ENCODE measurements around the gene TM4SF5.

TM4SF5 gene

GRCh38 chr17:4788159-4788806, 16.6 kb downstream of the TM4SF5 start:
- DNase-seq (ENCODE audit: insufficient read length, low spot score) (no peak), FAIRE-seq (no peak)

- no peak for FAIRE-seq
- no peak for DNase-seq (ENCODE audit: insufficient read length, low spot score)
Measured at GRCh38 chr17:4788807-4789700, 17.4 kb downstream of the TM4SF5 start, which contains the start of gene GLTPD2. Gene GLTPD2 (plus strand): TSS chr17:4788964. CDS start chr17:4789012, 48 bp downstream.

- FAIRE-seq (no peak), DNase-seq (ENCODE audit: insufficient read length, low spot score) (no peak)
Measured at GRCh38 chr17:4789701-4789950, 17.9 kb downstream of the TM4SF5 start.

- FAIRE-seq = peak; percentile 83
- peak; percentile 86 for DNase-seq (ENCODE audit: insufficient read length, low spot score)
Measured at GRCh38 chr17:4789951-4790704, 18.4 kb downstream of the TM4SF5 start.

GRCh38 chr17:4790705-4791088, 19.0 kb downstream of the TM4SF5 start:
- FAIRE-seq (no peak), DNase-seq (ENCODE audit: insufficient read length, low spot score) (no peak)

GRCh38 chr17:4795168-4795567, 23.5 kb downstream of the TM4SF5 start:
- no peak for DNase-seq (ENCODE audit: insufficient read length, low spot score)
- FAIRE-seq = no peak

GRCh38 chr17:4796552-4796920, 24.9 kb downstream of the TM4SF5 start:
- FAIRE-seq (peak; percentile 63), DNase-seq (ENCODE audit: insufficient read length, low spot score) (no peak)

DNA sequence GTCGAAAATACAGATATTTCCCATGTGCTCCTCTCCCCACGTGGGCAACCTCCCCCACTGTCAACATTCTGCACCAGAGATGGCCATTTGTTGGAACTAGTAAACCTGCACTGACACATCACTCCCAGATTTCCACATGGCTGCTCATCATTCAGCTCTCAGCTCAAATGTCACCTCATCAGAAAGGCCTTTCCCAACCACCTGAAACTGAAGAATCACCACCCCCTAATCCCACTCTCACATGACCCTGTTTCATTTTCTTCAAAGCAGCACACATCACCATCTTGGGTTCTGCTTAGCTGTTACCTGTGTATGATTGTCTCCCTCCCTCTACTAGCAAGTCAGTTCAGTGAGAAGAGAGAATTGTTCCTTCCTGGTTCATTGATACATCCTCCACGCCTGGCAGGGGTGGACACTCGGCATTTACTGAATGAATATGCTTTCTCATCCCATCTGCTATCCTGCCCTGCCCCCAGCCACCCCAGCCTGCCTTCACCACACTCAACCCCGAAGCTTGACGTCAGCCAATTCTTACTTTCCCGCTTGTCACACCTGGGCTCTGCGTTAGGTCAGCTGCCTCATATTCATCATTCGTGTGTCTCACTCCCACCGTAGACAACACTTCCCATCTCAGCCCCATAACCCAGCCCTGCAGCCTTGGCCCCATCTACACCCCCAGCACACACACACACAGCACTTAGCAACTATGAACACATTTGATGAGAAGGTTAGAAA, 28.9 kb downstream of the TM4SF5 start:
- FAIRE-seq (no peak), DNase-seq (ENCODE audit: insufficient read length, low spot score) (no peak)

GRCh38 chr17:4802228-4802627, 30.5 kb downstream of the TM4SF5 start, which contains the start of gene C17orf114:
Gene C17orf114 (minus strand): TSS chr17:4802328.
- no peak for DNase-seq (ENCODE audit: insufficient read length, low spot score)
- FAIRE-seq = no peak

- peak; percentile 78 for FAIRE-seq
- DNase-seq (ENCODE audit: insufficient read length, low spot score) = no peak
Measured at GRCh38 chr17:4806456-4806776, 34.7 kb downstream of the TM4SF5 start.

DNA sequence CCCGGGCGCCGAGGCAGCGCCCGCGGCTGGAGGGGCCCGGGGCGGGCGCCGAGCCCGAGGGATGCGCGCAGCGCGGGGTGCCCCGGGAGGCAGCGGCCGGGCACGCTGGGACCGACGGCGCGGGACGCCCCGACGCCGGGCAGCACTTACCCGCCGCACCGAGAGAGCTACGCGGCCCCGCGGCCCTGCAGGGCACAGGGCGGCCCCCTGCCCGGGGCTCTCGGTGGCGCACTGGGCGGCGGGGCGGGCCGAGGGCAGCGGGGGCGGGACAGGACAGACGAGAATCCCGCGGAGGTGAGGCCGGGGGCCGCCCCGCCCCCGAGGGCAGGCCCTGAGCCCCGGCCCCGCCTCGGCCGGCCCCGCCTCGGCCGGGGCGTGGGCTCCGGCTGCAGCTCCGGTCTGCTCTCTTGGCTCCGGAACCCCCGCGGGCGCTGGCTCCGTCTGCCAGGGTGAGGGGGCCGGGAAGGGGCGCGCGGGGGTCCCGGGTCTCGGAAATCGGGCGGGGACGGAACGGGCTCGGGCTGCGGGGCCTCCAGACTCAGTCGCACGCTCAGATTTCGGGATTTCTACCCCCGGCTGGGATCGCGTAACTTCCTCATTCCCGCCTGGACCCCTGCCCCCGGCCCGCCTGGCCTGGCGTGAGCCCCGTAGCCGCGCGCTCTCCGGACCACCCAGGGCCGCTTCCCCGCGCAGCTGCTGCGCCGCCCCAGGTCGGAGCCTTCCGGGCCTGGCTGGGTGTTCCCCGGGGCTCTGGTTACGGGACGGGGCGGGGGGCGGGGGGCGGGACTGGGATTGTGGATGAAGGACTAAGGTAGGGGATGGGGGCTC, 35.3 kb downstream of the TM4SF5 start, which contains the start of gene PLD2:
Gene PLD2 (plus strand): TSS at position 376 of the 828 bp plus-strand sequence. CDS start 621 bp downstream, outside the sequence.
- FAIRE-seq (peak; percentile 69), DNase-seq (ENCODE audit: insufficient read length, low spot score) (peak; percentile 100)

- no peak for FAIRE-seq
Measured at GRCh38 chr17:4807605-4808377, 36.1 kb downstream of the TM4SF5 start.

DNA sequence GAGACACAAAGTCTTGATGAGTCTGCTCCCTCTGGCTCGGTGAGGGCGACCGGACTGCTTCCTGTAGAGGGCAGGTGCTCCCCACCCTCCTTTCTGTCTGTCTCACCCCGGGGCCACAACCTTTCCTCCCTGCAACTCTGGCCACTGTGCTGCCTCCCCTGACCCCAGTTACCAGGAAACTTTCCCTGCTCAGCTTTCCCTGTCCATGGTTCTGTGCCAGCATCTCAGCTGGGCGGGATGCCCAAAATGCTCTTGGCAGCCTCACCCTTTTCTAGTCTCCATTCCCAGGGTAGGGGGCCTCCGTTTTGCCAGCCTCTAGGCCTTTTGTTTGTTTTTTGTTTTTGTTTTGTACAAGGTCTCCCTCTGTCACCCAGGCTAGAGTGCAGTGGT, 36.7 kb downstream of the TM4SF5 start:
- DNase-seq (ENCODE audit: insufficient read length, low spot score) (no peak), FAIRE-seq (no peak)

More at GRCh38 chr17:4807605-4808377, 36.1 kb downstream of the TM4SF5 start:
- no peak for DNase-seq (ENCODE audit: insufficient read length, low spot score)

GRCh38 chr17:4810696-4811290, 39.1 kb downstream of the TM4SF5 start:
- DNase-seq (ENCODE audit: insufficient read length, low spot score) = no peak
- FAIRE-seq = no peak

DNA sequence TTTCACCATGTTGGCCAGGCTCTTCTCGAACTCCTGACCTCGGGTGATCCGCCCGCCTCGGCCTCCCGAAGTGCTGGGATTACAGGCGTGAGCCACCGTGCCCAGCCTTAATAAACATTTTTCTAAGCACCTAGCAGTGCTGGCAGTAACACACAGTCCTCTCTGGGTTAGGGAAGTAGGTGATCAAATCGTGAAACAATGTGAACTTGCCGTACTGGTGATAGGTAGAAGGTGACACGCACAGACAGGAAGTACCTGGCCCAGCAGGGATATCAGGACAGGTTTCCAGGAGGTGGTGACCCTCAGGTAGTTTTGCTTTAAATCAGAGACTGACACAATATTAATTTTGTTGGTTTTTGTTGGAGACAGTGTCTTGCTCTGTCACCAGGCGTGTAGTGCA, 39.8 kb downstream of the TM4SF5 start:
- no peak for FAIRE-seq
- no peak for DNase-seq (ENCODE audit: insufficient read length, low spot score)

DNA sequence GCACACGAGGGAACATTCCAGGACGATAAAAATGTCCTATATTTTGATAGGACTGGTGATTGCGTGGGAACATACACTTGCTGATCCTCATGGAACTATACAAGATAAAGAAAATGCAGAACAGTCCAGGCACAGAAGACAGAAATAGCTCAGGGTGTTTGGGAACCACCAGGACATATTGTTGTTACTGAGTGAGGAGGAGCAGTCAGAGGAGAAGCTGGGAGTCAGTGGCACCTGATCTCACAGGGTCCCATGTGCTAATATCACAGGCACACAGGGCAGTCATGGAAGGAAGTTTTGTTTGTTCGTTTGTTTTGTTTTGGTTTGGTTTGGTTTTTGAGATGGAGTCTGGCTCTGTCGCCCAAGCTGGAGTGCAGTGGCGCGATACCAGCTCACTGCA, 41.0 kb downstream of the TM4SF5 start:
- FAIRE-seq (no peak), DNase-seq (ENCODE audit: insufficient read length, low spot score) (no peak)

GRCh38 chr17:4815043-4815675, 43.5 kb downstream of the TM4SF5 start:
- no peak for FAIRE-seq
- DNase-seq (ENCODE audit: insufficient read length, low spot score) = no peak

DNA sequence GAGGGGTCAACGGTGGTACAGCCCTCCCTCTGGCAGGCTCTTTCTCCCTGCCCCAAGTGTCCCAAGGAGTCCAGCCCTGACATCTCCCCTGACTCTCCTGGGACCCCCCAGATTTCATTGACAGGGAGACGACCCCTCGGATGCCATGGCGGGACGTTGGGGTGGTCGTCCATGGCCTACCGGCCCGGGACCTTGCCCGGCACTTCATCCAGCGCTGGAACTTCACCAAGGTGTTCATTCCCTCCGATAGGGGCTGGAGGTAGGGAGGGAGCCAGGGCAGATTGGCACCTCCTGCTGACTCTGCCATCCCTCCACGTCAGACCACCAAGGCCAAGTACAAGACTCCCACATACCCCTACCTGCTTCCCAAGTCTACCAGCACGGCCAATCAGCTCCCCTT, 45.1 kb downstream of the TM4SF5 start:
- no peak for FAIRE-seq
- DNase-seq (ENCODE audit: insufficient read length, low spot score) = no peak

Data from GM19239 (cell line).